Tibial nerve (tissue), 4 donors: ENCODE measurements around the gene RUSC2. TPM values are rescaled to one million over a fixed set of nuclear protein-coding genes. Genes with fewer than 3 reads are reported as not detected.

Source experiments
- DNase-seq, 2 donors: peaks; one replicate each; pipeline ENCODE4 v3.0.0-alpha.2; 2019; ENCODE audit warnings: low spot score in 2 of 2
- H3K27ac ChIP-seq, 4 donors: fragments of 200-600 bp; sonication (generic) in 3 of 4; one replicate each; pipeline ENCODE4 v1.5.1; 2017 to 2019; ENCODE audit warnings: mild to moderate bottlenecking in 1 of 4
- H3K27me3 ChIP-seq, 2 donors: fragments of 200-600 bp; sonication (generic) in 1 of 2; one replicate each; pipeline versions ENCODE4 v1.5.1 to v1.6.0; 2017 to 2019
- H3K36me3 ChIP-seq, 3 donors: fragments of 200-600 bp; sonication (generic); one replicate each; pipeline ENCODE4 v1.5.1; 2018 to 2019
- H3K4me1 ChIP-seq, 4 donors: fragments of 200-600 bp; sonication (generic) in 3 of 4; one replicate each; pipeline ENCODE4 v1.5.1; 2017 to 2019
- H3K4me3 ChIP-seq, 4 donors: fragments of 200-600 bp; sonication (generic) in 3 of 4; one replicate each; pipeline ENCODE4 v1.5.1; 2017 to 2019; ENCODE audit warnings: mild to moderate bottlenecking in 1 of 4, moderate library complexity in 1 of 4
- H3K9me3 ChIP-seq, 4 donors: fragments of 200-600 bp; sonication (generic) in 3 of 4; one replicate each; pipeline ENCODE4 v1.5.1; 2017 to 2019
- CTCF ChIP-seq, 5 experiments: fragments of 200-600 bp in 3 of 5; fragments of 450-650 bp in 2 of 5; sonication (generic) in 3 of 5; IDR thresholded peaks; one replicate each; pipeline ENCODE4 v1.5.1; 2016 to 2019; ENCODE audit warnings: antibody characterized with exemption in 5 of 5, mild to moderate bottlenecking in 3 of 5, moderate library complexity in 2 of 5
- EP300 ChIP-seq, 2 donors: sonication (generic); formaldehyde crosslinking; IDR thresholded peaks; one replicate each; pipeline ENCODE4 v1.6.1; 2017; ENCODE audit warnings: antibody characterized with exemption in 2 of 2, mild to moderate bottlenecking in 1 of 2
- POLR2A ChIP-seq, 2 donors: fragments of 450-650 bp; IDR thresholded peaks; one replicate each; pipeline ENCODE4 v1.6.1; 2017; ENCODE audit warnings: antibody characterized with exemption in 2 of 2, mild to moderate bottlenecking in 2 of 2, moderate library complexity in 2 of 2
- WGBS, 2 donors: methylation state at CpG; one replicate each; pipeline ENCODE4 v1.1.5; 2018; 5-methylcytosine and 5-hydroxymethylcytosine counted together
- total RNA-seq, 4 donors: library from RNA; depleted of rRNA; stranded (reverse); fragments of >200 nt; gene quantifications; one replicate each; pipeline ENCODE4 v1.1.0, GENCODE V29; 2016

The RUSC2 gene
- total RNA-seq, 4 donors from 2014 or later, result 28.8 to 39.3 (median 35.4) TPM

- 66 to 70% methylated on average over 3 of the region's 3 CpGs for WGBS, 2 donors
- Histone ChIP-seq H3K36me3 (no peaks in the 10 kb centered on the region), H3K4me3 (no peak overlapping the region), H3K9me3 (no peaks in the 10 kb centered on the region), H3K4me1 (peaks cover 4 to 82% (median 56%) of the 10 kb centered on the region in 4 donors), H3K27me3 (no peaks in the 10 kb centered on the region), H3K27ac (peak overlapping the region; percentile 32 to 94 (median 74))
- no peak for TF ChIP-seq EP300 (IDR thresholded peaks at IDR 0.05)
- no peak for TF ChIP-seq POLR2A (IDR thresholded peaks at IDR 0.05)
- no peak for TF ChIP-seq CTCF (IDR thresholded peaks at IDR 0.05)
- no peak for DNase-seq
Observed at GRCh38 chr9:35517552-35518224, 27.8 kb downstream of the RUSC2 start.

GRCh38 chr9:35518225-35518821 is 28.4 kb downstream of the RUSC2 start:
- no peak for TF ChIP-seq CTCF (IDR thresholded peaks at IDR 0.05)
- no peak for TF ChIP-seq EP300 (IDR thresholded peaks at IDR 0.05)
- Histone ChIP-seq H3K27ac (peak overlapping the region; percentile 32 to 94 (median 74)), H3K4me1 (peaks cover 4 to 82% (median 58%) of the 10 kb centered on the region in 4 donors), H3K36me3 (no peaks in the 10 kb centered on the region), H3K9me3 (no peaks in the 10 kb centered on the region), H3K4me3 (no peak overlapping the region), H3K27me3 (no peaks in the 10 kb centered on the region)
- 13 to 14% methylated on average over 4 of the region's 4 CpGs for WGBS, 2 donors
- DNase-seq, result no peak

GRCh38 chr9:35518981-35519679 is 29.2 kb downstream of the RUSC2 start:
- H3K4me3 ChIP-seq, result no peak overlapping the region
- peak overlapping the region; percentile 32 to 94 (median 74) for H3K27ac ChIP-seq
- DNase-seq, result no peak
- no peaks in the 10 kb centered on the region for H3K9me3 ChIP-seq
- TF ChIP-seq EP300 (IDR thresholded peaks at IDR 0.05) (peak in 1 of 2 donors; percentile 27), CTCF (IDR thresholded peaks at IDR 0.05) (no peak), POLR2A (IDR thresholded peaks at IDR 0.05) (no peak)
- H3K27me3 ChIP-seq, result no peaks in the 10 kb centered on the region
- H3K36me3 ChIP-seq, result no peaks in the 10 kb centered on the region
- WGBS, 2 donors, result 32 to 36% methylated on average over 5 of the region's 5 CpGs
- peaks cover 4 to 83% (median 58%) of the 10 kb centered on the region in 4 donors for H3K4me1 ChIP-seq

GRCh38 chr9:35519692-35520363 is 29.9 kb downstream of the RUSC2 start:
- Histone ChIP-seq H3K36me3 (no peaks in the 10 kb centered on the region), H3K27ac (peak overlapping the region; percentile 32 to 94 (median 74)), H3K27me3 (no peaks in the 10 kb centered on the region), H3K9me3 (no peaks in the 10 kb centered on the region), H3K4me1 (peaks cover 4 to 83% (median 58%) of the 10 kb centered on the region in 4 donors), H3K4me3 (no peak overlapping the region)
- 70 to 87% methylated on average over 1 of the region's 1 CpG for WGBS, 2 donors
- TF ChIP-seq POLR2A (IDR thresholded peaks at IDR 0.05), result no peak
- TF ChIP-seq EP300 (IDR thresholded peaks at IDR 0.05), result no peak
- TF ChIP-seq CTCF (IDR thresholded peaks at IDR 0.05), result no peak
- DNase-seq, result no peak
